ENCODE measurements around the gene GDPD5.

The GDPD5 gene

GRCh38 chr11:75482931-75483469 lies 42.7 kb downstream of the GDPD5 start:
- no peak for TF ChIP-seq CTCF (IDR thresholded peaks at IDR 0.05; ENCODE audit: insufficient read depth, low read length, poor library complexity, severe bottlenecking)
- TF ChIP-seq EZH2phosphoT487 (conservative IDR thresholded peaks at IDR 0.05; ENCODE audit: low read length) = no peak
- no peak overlapping the region for H2AFZ ChIP-seq (ENCODE audit: low read depth, low read length, severe bottlenecking)
- H3K9ac ChIP-seq (ENCODE audit: low read length) = no peak overlapping the region
- no peak overlapping the region for H3K27ac ChIP-seq (ENCODE audit: low read depth, low read length)
- no peaks in the 10 kb centered on the region for H3K9me3 ChIP-seq (ENCODE audit: insufficient read depth, low read length)
- no peaks in the 10 kb centered on the region for H3K27me3 ChIP-seq (ENCODE audit: low read length)
- H3K79me2 ChIP-seq (ENCODE audit: insufficient read depth, low read length) = no peaks in the 10 kb centered on the region
- no peak overlapping the region for H3K4me2 ChIP-seq (ENCODE audit: low read depth, low read length, poor library complexity, severe bottlenecking)
- no peak overlapping the region for H3K4me3 ChIP-seq (ENCODE audit: insufficient read depth, low read length, poor library complexity, severe bottlenecking)
- no peaks in the 10 kb centered on the region for H3K36me3 ChIP-seq (ENCODE audit: low read length)
- H4K20me1 ChIP-seq (ENCODE audit: low read depth, low read length) = no peaks in the 10 kb centered on the region
- no peaks in the 10 kb centered on the region for H3F3A ChIP-seq (ENCODE audit: insufficient read depth)
- H3K9me2 ChIP-seq (replicated peaks; ENCODE audit: insufficient read depth, low read length) = no peaks in the 10 kb centered on the region

- H3K9me2 ChIP-seq (replicated peaks; ENCODE audit: insufficient read depth, low read length) = no peaks in the 10 kb centered on the region
- H3K4me3 ChIP-seq (ENCODE audit: insufficient read depth, low read length, poor library complexity, severe bottlenecking) = no peak overlapping the region
- no peak overlapping the region for H3K4me2 ChIP-seq (ENCODE audit: low read depth, low read length, poor library complexity, severe bottlenecking)
- H2AFZ ChIP-seq (ENCODE audit: low read depth, low read length, severe bottlenecking) = no peak overlapping the region
- H3K27me3 ChIP-seq (ENCODE audit: low read length) = no peaks in the 10 kb centered on the region
- no peaks in the 10 kb centered on the region for H3K9me3 ChIP-seq (ENCODE audit: insufficient read depth, low read length)
- H3K27ac ChIP-seq (ENCODE audit: low read depth, low read length) = no peak overlapping the region
- no peaks in the 10 kb centered on the region for H4K20me1 ChIP-seq (ENCODE audit: low read depth, low read length)
- no peaks in the 10 kb centered on the region for H3F3A ChIP-seq (ENCODE audit: insufficient read depth)
- H3K9ac ChIP-seq (ENCODE audit: low read length) = no peak overlapping the region
- H3K36me3 ChIP-seq (ENCODE audit: low read length) = no peaks in the 10 kb centered on the region
- H3K79me2 ChIP-seq (ENCODE audit: insufficient read depth, low read length) = no peaks in the 10 kb centered on the region
- TF ChIP-seq EZH2phosphoT487 (conservative IDR thresholded peaks at IDR 0.05; ENCODE audit: low read length) = no peak
Measured at GRCh38 chr11:75481922-75482606, 43.7 kb downstream of the GDPD5 start.

- no peaks in the 10 kb centered on the region for H3K27me3 ChIP-seq (ENCODE audit: low read length)
- no peaks in the 10 kb centered on the region for H3F3A ChIP-seq (ENCODE audit: insufficient read depth)
- H3K9ac ChIP-seq (ENCODE audit: low read length) = no peak overlapping the region
Measured at GRCh38 chr11:75481223-75481921, 44.4 kb downstream of the GDPD5 start.

More at GRCh38 chr11:75481223-75481921, 44.4 kb downstream of the GDPD5 start:
- Histone ChIP-seq H2AFZ (ENCODE audit: low read depth, low read length, severe bottlenecking) (no peak overlapping the region), H3K4me2 (ENCODE audit: low read depth, low read length, poor library complexity, severe bottlenecking) (no peak overlapping the region), H4K20me1 (ENCODE audit: low read depth, low read length) (no peaks in the 10 kb centered on the region), H3K36me3 (ENCODE audit: low read length) (no peaks in the 10 kb centered on the region), H3K9me3 (ENCODE audit: insufficient read depth, low read length) (no peaks in the 10 kb centered on the region), H3K27ac (ENCODE audit: low read depth, low read length) (no peak overlapping the region), H3K9me2 (replicated peaks; ENCODE audit: insufficient read depth, low read length) (no peaks in the 10 kb centered on the region), H3K79me2 (ENCODE audit: insufficient read depth, low read length) (no peaks in the 10 kb centered on the region), H3K4me3 (ENCODE audit: insufficient read depth, low read length, poor library complexity, severe bottlenecking) (no peak overlapping the region)
- TF ChIP-seq EZH2phosphoT487 (conservative IDR thresholded peaks at IDR 0.05; ENCODE audit: low read length) (no peak), CTCF (IDR thresholded peaks at IDR 0.05; ENCODE audit: insufficient read depth, low read length, poor library complexity, severe bottlenecking) (no peak)
